Aortic smooth muscle cell (primary cell): ENCODE measurements around the gene THBS1. TPM values are rescaled to one million over a fixed set of nuclear protein-coding genes. Genes with fewer than 3 reads are reported as not detected.

Source experiments
- total RNA-seq: library from RNA; depleted of rRNA; stranded (reverse); fragments of >200 nt; gene quantifications from 2 replicates; pipeline ENCODE4 v1.2.3, GENCODE V29; 2014

Gene THBS1
- 134 and 277 TPM in 2 replicates for total RNA-seq

GRCh38 chr15:39580485-39581241 lies at the start of gene THBS1:
Gene THBS1 (plus strand): TSS chr15:39581079. CDS start chr15:39581858, 779 bp downstream.

Other genes with a start within 250 kb of the THBS1 start
- 1.2 and 1.5 TPM in 2 replicates for gene FSIP1, start 201.8 kb downstream of the THBS1 start, total RNA-seq